WI38 (cell line): Measurements from ENCODE around the gene FNIP1.
A peak's percentile ranks its signal among the peaks of the same experiment; 100 is the strongest.
"Not testable (repeated sequence)": the region's sequence is repeated elsewhere in the genome, so short reads cannot be mapped to it uniquely, and the experiment has no call there.

ENCODE experiments used
- H3K4me3 ChIP-seq: 2 replicates; pipeline ENCODE4 v1.5.1; 2011; ENCODE audit warnings: low read depth, mild to moderate bottlenecking, control low read depth, low read length
- CTCF ChIP-seq: IDR thresholded peaks from 2 replicates; pipeline ENCODE4 v1.5.1; 2012; ENCODE audit warnings: low read depth, mild to moderate bottlenecking, control low read depth, low read length

The FNIP1 gene

GRCh38 chr5:131796793-131797693 is at the start of gene FNIP1:
Gene FNIP1 (minus strand): TSS chr5:131797017. CDS start chr5:131796921, 96 bp downstream.
- TF ChIP-seq CTCF = no peak
- H3K4me3 ChIP-seq = peak within 1 kb of the TSS; percentile 95

- H3K4me3 ChIP-seq = no peak overlapping the region
- TF ChIP-seq CTCF = no peak
Observed at GRCh38 chr5:131846536-131846935, 49.7 kb upstream of the FNIP1 start.

- no peak for TF ChIP-seq CTCF
- H3K4me3 ChIP-seq = no peak overlapping the region
Observed at GRCh38 chr5:131845828-131846227, 49.0 kb upstream of the FNIP1 start.

- H3K4me3 ChIP-seq = not testable (repeated sequence)
Observed at GRCh38 chr5:131842971-131843370, 46.2 kb upstream of the FNIP1 start.

- H3K4me3 ChIP-seq = not testable (repeated sequence)
Observed at GRCh38 chr5:131832702-131833101, 35.9 kb upstream of the FNIP1 start.

- no peak for TF ChIP-seq CTCF
Observed at GRCh38 chr5:131825404-131826013, 28.7 kb upstream of the FNIP1 start.

GRCh38 chr5:131824631-131825030 is 27.8 kb upstream of the FNIP1 start:
- no peak for TF ChIP-seq CTCF

More at GRCh38 chr5:131825404-131826013, 28.7 kb upstream of the FNIP1 start:
- no peak overlapping the region for H3K4me3 ChIP-seq

GRCh38 chr5:131821221-131821620 is 24.4 kb upstream of the FNIP1 start:
- H3K4me3 ChIP-seq = no peak overlapping the region
- no peak for TF ChIP-seq CTCF

More at GRCh38 chr5:131824631-131825030, 27.8 kb upstream of the FNIP1 start:
- no peak overlapping the region for H3K4me3 ChIP-seq
